SK-N-SH (cell line): Measurements from ENCODE around the gene HSPB7.

Source experiments
- EP300 ChIP-seq, 2 experiments: IDR thresholded peaks; 2 replicates each; pipeline versions ENCODE4 v1.4.0 to v1.6.1; 2012; ENCODE audit warnings: borderline replicate concordance in 1 of 2, low read depth in 1 of 2, low read length in 1 of 2
- EZH2phosphoT487 ChIP-seq: fragments of 200-600 bp; sonication (generic); IDR thresholded peaks from 2 replicates; pipeline ENCODE4 v1.6.1; 2017; ENCODE audit warnings: low read depth, mixed run types, mild to moderate bottlenecking, antibody characterized with exemption, moderate library complexity, borderline replicate concordance
- FOSL2 ChIP-seq: IDR thresholded peaks from 2 replicates; pipeline ENCODE4 v1.4.0; 2012; ENCODE audit warnings: low read depth, mild to moderate bottlenecking, moderate library complexity, borderline replicate concordance
- NFIC ChIP-seq: IDR thresholded peaks from 2 replicates; pipeline ENCODE4 v1.4.0; 2012; ENCODE audit warnings: borderline replicate concordance
- POLR2AphosphoS5 ChIP-seq: IDR thresholded peaks from 2 replicates; pipeline ENCODE4 v1.6.1; 2012; ENCODE audit warnings: low read depth, low read length
- RFX5 ChIP-seq: IDR thresholded peaks from 2 replicates; pipeline ENCODE4 v1.6.1; 2012; ENCODE audit warnings: mild to moderate bottlenecking, improper control_type of control experiment, low read length
- TAF1 ChIP-seq: IDR thresholded peaks from 2 replicates; pipeline ENCODE4 v1.6.1; 2012; ENCODE audit warnings: low read depth, mild to moderate bottlenecking, low read length, moderate library complexity, borderline replicate concordance
- TCF12 ChIP-seq: IDR thresholded peaks from 2 replicates; pipeline ENCODE4 v1.4.0; 2012
- TEAD4 ChIP-seq: IDR thresholded peaks from 2 replicates; pipeline ENCODE4 v1.4.0; 2012; ENCODE audit warnings: mild to moderate bottlenecking, borderline replicate concordance; ENCODE audit not compliant: insufficient read depth
- TF ChIP-seq, protein P1 (sequence below): fragments of 200-600 bp; sonication (generic); IDR thresholded peaks from 2 replicates; pipeline ENCODE4 v1.6.1; 2017; ENCODE audit warnings: antibody characterized with exemption, mild to moderate bottlenecking, moderate library complexity
- TF ChIP-seq, protein P2 (sequence below): fragments of 150-350 bp; IDR thresholded peaks from 2 replicates; pipeline ENCODE4 v1.6.1; 2016; ENCODE audit warnings: mild to moderate bottlenecking, low read depth, low read length
- TF ChIP-seq, protein P3 (sequence below): IDR thresholded peaks from 2 replicates; pipeline ENCODE4 v1.4.0; 2012; ENCODE audit warnings: low read depth, borderline replicate concordance
- TF ChIP-seq, protein P4 (sequence below): fragments of 150-350 bp; IDR thresholded peaks from 2 replicates; pipeline ENCODE4 v1.6.1; 2017; ENCODE audit warnings: antibody characterized with exemption, low read length, low read depth, borderline replicate concordance

DNA sequence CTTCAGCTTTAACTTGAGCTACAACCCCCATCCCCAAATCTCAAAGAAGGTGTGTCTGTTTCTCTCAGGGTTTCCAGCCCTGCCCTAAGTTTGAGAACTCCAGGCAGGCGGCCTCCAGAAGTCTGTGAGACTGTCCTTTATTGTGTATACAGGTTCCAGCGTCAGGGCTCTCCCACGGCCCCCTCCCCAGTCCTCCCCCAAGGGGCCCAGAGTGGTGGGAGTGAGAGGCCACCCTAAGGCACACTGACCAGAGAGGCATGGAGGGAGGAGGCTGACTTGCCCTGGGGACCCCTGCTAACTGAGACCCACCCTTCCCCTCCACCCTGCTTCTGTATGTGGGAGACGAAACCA, 4.0 kb downstream of the HSPB7 start:
- TF ChIP-seq, protein P1, sequence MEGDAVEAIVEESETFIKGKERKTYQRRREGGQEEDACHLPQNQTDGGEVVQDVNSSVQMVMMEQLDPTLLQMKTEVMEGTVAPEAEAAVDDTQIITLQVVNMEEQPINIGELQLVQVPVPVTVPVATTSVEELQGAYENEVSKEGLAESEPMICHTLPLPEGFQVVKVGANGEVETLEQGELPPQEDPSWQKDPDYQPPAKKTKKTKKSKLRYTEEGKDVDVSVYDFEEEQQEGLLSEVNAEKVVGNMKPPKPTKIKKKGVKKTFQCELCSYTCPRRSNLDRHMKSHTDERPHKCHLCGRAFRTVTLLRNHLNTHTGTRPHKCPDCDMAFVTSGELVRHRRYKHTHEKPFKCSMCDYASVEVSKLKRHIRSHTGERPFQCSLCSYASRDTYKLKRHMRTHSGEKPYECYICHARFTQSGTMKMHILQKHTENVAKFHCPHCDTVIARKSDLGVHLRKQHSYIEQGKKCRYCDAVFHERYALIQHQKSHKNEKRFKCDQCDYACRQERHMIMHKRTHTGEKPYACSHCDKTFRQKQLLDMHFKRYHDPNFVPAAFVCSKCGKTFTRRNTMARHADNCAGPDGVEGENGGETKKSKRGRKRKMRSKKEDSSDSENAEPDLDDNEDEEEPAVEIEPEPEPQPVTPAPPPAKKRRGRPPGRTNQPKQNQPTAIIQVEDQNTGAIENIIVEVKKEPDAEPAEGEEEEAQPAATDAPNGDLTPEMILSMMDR: no peak
- TF ChIP-seq NFIC: no peak
- TF ChIP-seq POLR2AphosphoS5: no peak
- TF ChIP-seq, protein P2, sequence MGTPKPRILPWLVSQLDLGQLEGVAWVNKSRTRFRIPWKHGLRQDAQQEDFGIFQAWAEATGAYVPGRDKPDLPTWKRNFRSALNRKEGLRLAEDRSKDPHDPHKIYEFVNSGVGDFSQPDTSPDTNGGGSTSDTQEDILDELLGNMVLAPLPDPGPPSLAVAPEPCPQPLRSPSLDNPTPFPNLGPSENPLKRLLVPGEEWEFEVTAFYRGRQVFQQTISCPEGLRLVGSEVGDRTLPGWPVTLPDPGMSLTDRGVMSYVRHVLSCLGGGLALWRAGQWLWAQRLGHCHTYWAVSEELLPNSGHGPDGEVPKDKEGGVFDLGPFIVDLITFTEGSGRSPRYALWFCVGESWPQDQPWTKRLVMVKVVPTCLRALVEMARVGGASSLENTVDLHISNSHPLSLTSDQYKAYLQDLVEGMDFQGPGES: no peak
- TF ChIP-seq, protein P3, sequence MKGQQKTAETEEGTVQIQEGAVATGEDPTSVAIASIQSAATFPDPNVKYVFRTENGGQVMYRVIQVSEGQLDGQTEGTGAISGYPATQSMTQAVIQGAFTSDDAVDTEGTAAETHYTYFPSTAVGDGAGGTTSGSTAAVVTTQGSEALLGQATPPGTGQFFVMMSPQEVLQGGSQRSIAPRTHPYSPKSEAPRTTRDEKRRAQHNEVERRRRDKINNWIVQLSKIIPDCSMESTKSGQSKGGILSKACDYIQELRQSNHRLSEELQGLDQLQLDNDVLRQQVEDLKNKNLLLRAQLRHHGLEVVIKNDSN: no peak
- no peak for TF ChIP-seq EP300 (IDR thresholded peaks at IDR 0.05; ENCODE audit: borderline replicate concordance in 1 of 2, low read depth in 1 of 2, low read length in 1 of 2)
- TF ChIP-seq, protein P4, sequence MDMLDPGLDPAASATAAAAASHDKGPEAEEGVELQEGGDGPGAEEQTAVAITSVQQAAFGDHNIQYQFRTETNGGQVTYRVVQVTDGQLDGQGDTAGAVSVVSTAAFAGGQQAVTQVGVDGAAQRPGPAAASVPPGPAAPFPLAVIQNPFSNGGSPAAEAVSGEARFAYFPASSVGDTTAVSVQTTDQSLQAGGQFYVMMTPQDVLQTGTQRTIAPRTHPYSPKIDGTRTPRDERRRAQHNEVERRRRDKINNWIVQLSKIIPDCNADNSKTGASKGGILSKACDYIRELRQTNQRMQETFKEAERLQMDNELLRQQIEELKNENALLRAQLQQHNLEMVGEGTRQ: no peak
- TF ChIP-seq TAF1: no peak
- no peak for TF ChIP-seq FOSL2
- TF ChIP-seq RFX5: no peak
- TF ChIP-seq TCF12: no peak
- no peak for TF ChIP-seq EZH2phosphoT487
- no peak for TF ChIP-seq TEAD4
